Islet of Langerhans (tissue), 1 donor: Measurements from ENCODE around the gene AGPS.
A peak's percentile ranks its signal among the peaks of the same experiment; 100 is the strongest.
"Not testable (repeated sequence)": the region's sequence is repeated elsewhere in the genome, so short reads cannot be mapped to it uniquely, and the experiment has no call there.

Source experiments
- FAIRE-seq: peaks from one replicate; lab custom pipeline; 2011; peaks lifted over from hg19 to GRCh38; lab: Jason Lieb, UNC

Gene AGPS

DNA sequence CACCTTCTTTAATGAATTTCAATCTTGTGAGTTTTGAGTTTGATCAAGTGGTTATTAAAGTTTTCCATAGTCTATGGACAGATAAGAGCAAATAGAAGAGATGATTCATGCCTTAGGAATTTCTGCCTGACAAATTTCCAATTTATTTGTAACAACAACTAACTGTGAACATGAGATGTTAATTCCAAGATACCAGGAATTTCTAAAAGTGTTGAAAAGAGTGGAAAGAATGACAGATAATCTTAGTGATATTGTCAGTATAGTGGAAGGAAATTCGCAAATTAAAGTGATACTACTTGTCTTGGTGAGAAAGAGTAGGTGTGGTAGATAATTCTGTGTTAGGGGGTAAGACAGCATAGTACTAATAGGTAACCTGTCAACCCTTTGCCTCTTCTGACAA, 82.4 kb downstream of the AGPS start:
- no peak for FAIRE-seq

DNA sequence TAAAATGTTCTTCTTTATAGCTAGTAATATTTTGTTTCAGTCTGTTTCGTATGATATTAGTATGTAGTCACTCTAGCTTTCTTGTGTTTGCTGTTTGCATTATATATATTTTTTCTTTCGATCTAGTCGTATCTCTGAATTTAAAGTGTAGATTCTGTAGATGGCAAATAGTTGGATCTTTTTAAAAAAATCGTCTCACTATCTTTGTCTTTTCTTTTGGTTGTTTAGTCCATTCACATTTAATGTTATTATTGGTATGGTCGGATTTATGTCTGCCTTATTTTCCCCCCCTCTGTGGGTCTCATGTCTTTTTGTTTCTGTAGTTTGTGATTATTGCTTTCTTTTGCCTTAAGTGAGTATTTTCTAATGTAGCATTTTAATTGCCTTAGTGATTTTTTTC, 84.3 kb downstream of the AGPS start:
- no peak for FAIRE-seq

DNA sequence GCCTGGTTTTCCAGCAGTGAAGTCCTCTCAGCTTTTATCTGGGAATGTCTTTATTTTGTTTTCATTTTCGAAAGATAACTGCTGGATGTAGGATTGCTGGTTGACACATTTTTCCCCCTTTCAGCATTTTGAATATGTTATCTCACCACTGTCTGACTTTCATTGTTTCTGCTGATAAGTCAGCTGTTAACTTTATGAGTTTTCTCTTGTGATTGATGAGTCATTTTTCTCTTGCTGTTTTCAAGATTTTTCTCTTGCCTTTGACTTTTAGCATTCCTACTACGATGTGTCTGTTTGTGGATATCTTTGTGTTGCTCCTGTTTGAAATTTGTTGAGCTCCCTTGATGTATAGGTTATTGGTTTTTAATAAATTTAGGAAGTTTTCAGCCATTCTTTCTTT, 85.5 kb downstream of the AGPS start:
- FAIRE-seq: no peak

DNA sequence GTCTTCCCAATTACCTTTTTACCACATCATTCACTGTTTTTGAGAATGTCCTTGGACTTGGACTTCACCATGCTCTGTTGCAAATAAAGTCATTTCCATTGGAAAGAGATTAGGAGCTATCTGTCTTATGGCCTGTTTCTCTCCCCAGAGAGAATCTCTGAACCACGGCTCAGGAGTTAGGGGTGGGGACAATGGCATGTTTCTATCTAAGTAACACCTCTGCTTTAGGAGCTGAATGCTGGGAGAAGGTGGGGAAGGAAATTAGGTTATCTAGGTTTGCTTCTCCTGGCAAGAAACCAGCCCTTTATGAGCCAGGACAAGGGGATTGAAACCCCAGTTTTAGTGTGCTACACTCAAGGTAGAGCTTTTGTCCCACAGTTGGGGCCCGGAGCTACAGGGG, 86.3 kb downstream of the AGPS start:
- FAIRE-seq: no peak

GRCh38 chr2:177482195-177482594, 89.6 kb downstream of the AGPS start:
- FAIRE-seq: no peak

DNA sequence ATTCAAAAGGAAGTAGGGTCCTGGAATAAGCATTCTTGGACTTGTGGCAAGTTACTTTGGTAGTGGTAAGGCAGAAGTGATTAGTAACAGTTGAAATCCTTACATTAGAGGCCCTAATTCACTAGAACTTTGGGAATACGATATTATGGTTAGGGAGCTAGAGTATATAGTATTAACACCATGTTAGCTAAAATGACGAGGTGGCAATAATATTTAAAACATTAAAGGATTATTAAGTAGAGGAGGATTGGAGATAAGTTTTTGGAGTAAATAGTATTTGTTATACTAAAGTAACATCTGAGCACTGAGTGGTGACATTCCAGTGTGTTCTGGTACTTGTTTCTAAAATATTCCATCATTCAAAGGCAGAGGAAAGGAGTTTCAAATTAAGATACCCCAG, 91.0 kb downstream of the AGPS start:
- no peak for FAIRE-seq

GRCh38 chr2:177484180-177484795, 91.7 kb downstream of the AGPS start:
- no peak for FAIRE-seq

GRCh38 chr2:177485657-177486056, 93.1 kb downstream of the AGPS start:
- FAIRE-seq: not testable (repeated sequence)

- peak; percentile 95 for FAIRE-seq
Observed at GRCh38 chr2:177489719-177490301, 97.2 kb downstream of the AGPS start.

DNA sequence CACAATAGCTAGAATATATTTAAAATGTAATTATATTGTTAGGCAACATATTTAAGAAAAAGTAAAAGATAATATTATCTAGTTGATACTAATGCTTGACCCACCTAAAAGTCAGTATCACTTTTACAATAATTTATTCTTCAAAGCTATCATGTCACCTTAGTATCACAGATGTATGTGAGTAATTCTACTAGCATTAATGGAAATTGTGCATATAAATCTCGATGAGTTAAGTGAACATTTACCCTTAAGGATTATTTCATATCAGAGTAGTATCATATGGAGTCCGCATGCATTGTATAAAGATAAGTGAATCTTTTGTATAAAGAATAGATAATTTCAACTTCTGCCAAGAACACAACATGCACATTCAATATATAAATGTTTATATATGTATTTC, 103.4 kb downstream of the AGPS start:
- FAIRE-seq: no peak

DNA sequence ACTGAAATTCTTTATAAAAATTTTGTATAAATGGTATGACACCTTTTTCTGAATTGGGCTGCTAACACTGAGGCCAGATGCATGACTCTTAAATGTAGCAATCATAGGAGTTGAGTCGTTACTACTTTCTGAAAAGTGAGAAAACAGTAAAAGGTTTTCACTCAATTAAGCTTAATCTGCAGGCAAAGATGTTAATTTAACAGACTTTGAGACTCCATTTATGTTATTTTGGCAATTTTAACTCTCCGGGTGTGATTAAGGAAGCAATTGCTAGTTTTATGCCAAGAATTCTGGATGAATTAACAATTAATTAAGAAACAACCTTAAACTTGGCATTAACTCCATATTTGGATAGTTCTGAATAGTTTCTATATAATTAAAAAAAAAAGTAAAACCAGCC, 104.3 kb downstream of the AGPS start:
- FAIRE-seq: peak; percentile 90

GRCh38 chr2:177501186-177501585, 108.6 kb downstream of the AGPS start:
- FAIRE-seq: peak; percentile 5

DNA sequence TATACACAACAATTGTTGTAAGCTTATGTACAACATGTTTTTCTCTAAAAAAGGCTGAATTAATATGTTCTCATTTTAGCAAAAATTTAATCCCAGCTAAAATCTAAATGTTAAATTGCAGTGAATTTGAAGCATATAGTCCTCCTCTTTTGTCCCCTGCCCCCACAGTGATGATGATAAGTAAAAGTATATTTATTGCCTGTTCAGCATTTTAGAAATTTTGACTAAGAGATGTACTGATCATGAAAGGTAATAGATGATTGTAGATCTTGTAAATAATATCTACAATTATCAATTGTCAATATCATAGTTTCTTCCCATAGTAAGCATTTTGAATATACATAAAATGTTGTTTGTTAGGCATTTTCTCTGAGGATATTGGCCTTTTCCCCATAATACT, 113.9 kb downstream of the AGPS start:
- FAIRE-seq: peak; percentile 61

- FAIRE-seq: no peak
Observed at GRCh38 chr2:177506998-177507397, 114.4 kb downstream of the AGPS start.

DNA sequence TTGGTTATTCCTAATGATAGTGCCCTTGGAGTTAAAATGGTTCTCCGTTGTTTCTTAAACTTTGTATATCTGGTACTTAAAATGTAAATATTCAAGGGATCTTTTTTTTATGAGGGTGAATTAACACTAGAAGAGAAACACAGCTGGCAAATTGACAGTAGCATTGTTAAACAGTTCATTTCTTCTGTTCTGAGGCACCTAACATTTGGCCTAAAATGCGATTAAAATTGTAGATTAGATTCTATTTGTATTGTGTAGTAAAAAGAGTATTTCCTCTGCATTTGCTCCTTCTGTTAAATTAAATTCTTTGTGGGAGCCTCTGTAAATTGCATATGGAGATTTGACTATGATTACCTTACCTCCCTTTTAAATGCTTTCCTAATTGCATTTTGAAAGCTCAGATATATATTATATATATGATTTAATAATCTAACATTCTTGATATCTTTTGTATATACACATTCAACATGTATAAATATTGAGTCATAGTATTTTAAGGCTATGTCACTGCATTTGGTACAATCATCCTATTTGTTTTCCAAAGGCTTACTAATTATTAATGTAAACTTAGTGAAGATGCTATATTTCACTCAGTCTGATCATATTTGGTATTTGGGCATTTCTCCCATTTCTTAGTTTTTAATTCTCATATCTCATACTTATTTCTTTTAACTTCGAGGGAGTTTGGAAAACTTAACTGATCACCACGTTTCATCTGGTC, 124.4 kb downstream of the AGPS start:
- FAIRE-seq: peak; percentile 9

GRCh38 chr2:177518754-177519153, 126.2 kb downstream of the AGPS start:
- no peak for FAIRE-seq

GRCh38 chr2:177519534-177520115, 127.1 kb downstream of the AGPS start:
- FAIRE-seq: no peak

GRCh38 chr2:177520324-177520723, 127.8 kb downstream of the AGPS start:
- no peak for FAIRE-seq

GRCh38 chr2:177523781-177524180, 131.2 kb downstream of the AGPS start:
- no peak for FAIRE-seq

DNA sequence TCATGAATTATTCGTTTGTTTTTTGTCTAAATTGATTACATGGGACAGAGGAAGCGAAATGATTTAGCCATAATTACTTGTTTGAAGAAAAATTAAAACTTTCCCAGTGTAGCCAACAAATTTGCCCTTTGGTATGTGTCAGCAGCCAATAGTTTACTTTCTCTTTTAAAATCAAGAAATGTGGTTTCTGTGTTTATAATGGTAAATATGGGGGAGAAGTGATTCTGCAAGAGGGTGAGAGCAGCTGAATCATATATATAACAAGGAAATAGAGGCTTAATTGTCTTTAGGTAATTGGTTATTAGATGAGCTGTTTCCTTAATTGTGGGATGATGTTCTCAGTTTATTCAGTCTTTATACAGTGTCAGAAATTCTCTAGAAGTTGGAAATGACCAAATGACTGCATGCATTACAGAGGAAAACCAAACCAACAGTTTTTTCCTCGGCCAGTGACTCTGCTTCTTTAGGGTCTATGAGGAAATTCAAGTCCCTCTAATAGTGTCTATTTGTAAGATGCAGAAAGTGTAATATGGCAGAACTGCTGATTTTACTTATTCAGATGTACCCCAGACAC, 132.9 kb downstream of the AGPS start:
- no peak for FAIRE-seq

- FAIRE-seq: no peak
Observed at GRCh38 chr2:177528351-177528933, 135.9 kb downstream of the AGPS start.

DNA sequence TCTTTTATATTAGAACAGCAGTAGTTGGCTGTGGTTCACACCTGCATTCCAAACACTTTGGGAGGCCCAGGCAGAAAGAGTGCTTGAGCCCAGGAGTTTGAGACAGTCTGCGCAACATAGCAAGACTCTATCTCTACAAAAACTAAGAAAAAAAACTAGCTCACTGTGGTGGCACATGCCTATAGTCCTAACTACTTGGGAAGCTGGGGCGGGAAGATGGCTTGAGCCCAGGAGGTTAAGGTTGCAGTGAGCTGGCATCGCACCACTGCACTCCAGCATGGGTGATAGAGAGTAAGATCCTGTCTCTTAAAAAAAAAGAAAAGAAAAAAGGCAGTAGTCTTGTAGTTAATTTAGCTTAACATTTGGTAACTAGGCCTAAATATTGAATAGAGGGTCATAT, 136.6 kb downstream of the AGPS start:
- no peak for FAIRE-seq

DNA sequence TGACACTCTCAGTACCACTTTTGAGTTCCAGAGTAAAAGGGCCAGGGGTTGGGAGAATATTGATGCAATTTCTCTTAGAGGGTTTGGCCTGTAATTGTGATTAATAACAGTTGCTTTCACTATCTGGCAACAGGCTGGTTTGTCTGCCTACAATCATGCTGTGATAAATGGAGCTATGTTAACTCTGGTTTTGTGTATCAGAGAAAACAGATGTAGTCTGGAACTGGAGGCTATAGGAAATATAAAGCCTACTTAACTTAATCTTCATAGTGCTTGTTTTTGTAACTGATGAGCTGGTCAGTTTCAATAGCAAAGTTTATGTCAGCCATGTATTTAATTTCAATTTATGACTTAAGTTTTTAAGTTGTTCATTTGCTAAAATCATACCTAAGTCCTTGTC, 138.0 kb downstream of the AGPS start:
- FAIRE-seq: no peak
